ENCODE data around the gene TMEM144. TPM values are rescaled to one million over a fixed set of nuclear protein-coding genes. Genes with fewer than 3 reads are reported as not detected.

TMEM144 gene
- total RNA-seq, 1 donor from 2014 or later: 7.1 TPM

DNA sequence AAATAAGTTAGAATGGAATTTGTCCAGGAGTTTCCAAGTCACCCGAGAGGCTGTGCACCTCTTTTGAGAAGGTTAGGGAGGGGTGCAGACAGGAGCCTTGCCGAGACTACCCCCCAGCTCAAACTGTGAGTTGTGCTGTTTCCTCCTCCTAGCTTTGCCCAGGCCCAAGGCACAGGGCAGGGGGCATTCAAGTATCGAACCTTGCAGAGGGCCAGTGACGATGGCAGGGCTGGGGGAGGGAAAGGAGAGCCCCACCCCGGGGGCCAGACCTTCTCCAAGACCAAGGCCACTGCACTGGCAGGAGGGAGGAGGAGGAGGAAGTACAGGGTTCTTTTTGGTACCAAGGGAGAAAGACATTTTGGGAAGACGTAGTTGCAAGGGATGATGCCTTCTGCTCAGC lies 80.6 kb downstream of the TMEM144 start:
- Mint-ChIP-seq H3K27me3 (no peaks in the 10 kb centered on the region), H3K4me3 (no peak overlapping the region), H3K9me3 (peaks cover 11% of the 10 kb centered on the region), H3K36me3 (no peaks in the 10 kb centered on the region), H3K27ac (no peak overlapping the region), H3K4me1 (ENCODE audit: unreplicated experiment) (no peaks in the 10 kb centered on the region)
- no peak for TF ChIP-seq CTCF (conservative IDR thresholded peaks at IDR 0.05)
- DNase-seq (ENCODE audit: extremely low spot score, unreplicated experiment): no peak

DNA sequence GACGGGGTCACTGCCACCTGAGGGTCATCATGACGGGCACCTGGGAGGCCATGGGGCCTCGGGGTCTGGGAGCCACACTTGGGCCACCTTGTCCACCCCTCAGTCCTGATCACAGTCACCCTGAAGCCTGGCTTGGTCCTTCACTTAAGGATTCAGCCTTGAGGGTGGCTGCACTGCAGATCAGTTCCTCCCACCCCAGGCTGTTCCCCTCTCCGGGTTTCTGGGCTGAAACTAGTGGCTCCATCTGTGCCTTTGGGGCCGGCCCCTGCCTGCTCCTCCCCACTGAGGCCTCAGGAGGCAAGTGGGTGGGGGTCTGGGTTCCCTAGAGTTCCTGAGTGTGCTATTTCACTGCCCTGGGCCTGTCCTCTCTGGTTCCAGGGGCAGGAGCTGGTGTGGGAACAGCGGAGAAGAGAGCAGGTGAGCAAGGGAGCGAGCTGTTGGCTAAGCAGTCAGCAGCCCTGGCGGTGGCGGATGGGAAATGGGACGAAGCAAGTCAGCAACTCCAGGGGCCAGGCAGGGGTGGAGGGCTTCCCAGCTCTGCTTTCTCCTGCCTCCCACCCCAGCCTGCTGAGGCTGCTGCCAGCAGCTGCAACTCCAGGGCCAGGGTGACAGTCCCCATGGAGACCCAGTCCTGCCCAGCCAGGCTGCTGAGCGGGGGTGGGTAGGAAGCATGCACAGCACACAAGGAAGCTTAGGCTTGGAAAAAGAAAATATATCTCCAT lies 81.2 kb downstream of the TMEM144 start:
- no peak for DNase-seq (ENCODE audit: extremely low spot score, unreplicated experiment)
- peaks cover 11% of the 10 kb centered on the region for H3K9me3 Mint-ChIP-seq
- H3K4me1 Mint-ChIP-seq (ENCODE audit: unreplicated experiment): no peaks in the 10 kb centered on the region
- H3K27ac Mint-ChIP-seq: no peak overlapping the region
- no peak for TF ChIP-seq CTCF (conservative IDR thresholded peaks at IDR 0.05)
- H3K4me3 Mint-ChIP-seq: no peak overlapping the region
- H3K27me3 Mint-ChIP-seq: no peaks in the 10 kb centered on the region
- H3K36me3 Mint-ChIP-seq: no peaks in the 10 kb centered on the region

GRCh38 chr4:158292156-158292555 lies 81.9 kb downstream of the TMEM144 start:
- peaks cover 11% of the 10 kb centered on the region for H3K9me3 Mint-ChIP-seq
- H3K4me1 Mint-ChIP-seq (ENCODE audit: unreplicated experiment): no peaks in the 10 kb centered on the region
- TF ChIP-seq CTCF (conservative IDR thresholded peaks at IDR 0.05): no peak
- no peak overlapping the region for H3K4me3 Mint-ChIP-seq
- H3K27me3 Mint-ChIP-seq: no peaks in the 10 kb centered on the region
- DNase-seq (ENCODE audit: extremely low spot score, unreplicated experiment): no peak
- no peaks in the 10 kb centered on the region for H3K36me3 Mint-ChIP-seq
- no peak overlapping the region for H3K27ac Mint-ChIP-seq

DNA sequence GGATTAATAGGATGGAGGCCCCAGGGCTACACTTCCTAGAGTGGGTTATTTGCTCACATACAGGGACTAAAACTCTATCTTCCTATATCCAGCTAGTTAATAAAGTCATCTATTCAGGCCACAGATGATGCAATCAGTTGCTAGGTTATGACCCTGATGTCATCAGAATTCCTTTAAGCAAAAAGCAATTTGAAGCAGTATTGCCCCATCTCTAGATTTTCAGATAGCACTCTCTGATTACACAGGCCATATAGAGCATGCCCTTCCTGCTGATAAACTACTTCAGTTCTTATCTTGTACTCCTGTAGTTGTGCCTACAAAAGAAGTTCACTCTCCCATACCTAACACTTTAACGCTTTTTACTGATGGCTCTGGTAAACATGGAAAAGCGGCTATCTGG lies 84.8 kb downstream of the TMEM144 start:
- no peak overlapping the region for H3K27ac Mint-ChIP-seq
- H3K27me3 Mint-ChIP-seq: no peaks in the 10 kb centered on the region
- DNase-seq (ENCODE audit: extremely low spot score, unreplicated experiment): no peak
- H3K4me3 Mint-ChIP-seq: no peak overlapping the region
- no peak for TF ChIP-seq CTCF (conservative IDR thresholded peaks at IDR 0.05)
- peaks cover 16% of the 10 kb centered on the region for H3K9me3 Mint-ChIP-seq
- peaks cover 4% of the 10 kb centered on the region for H3K36me3 Mint-ChIP-seq
- peaks cover 4% of the 10 kb centered on the region for H3K4me1 Mint-ChIP-seq (ENCODE audit: unreplicated experiment)

GRCh38 chr4:158297866-158298265 lies 87.6 kb downstream of the TMEM144 start:
- no peak overlapping the region for H3K27ac Mint-ChIP-seq
- H3K36me3 Mint-ChIP-seq: peaks cover 4% of the 10 kb centered on the region
- H3K27me3 Mint-ChIP-seq: no peaks in the 10 kb centered on the region

More at GRCh38 chr4:158297866-158298265, 87.6 kb downstream of the TMEM144 start:
- peaks cover 4% of the 10 kb centered on the region for H3K4me1 Mint-ChIP-seq (ENCODE audit: unreplicated experiment)
- no peak for DNase-seq (ENCODE audit: extremely low spot score, unreplicated experiment)
- TF ChIP-seq CTCF (conservative IDR thresholded peaks at IDR 0.05): no peak
- no peak overlapping the region for H3K4me3 Mint-ChIP-seq
- H3K9me3 Mint-ChIP-seq: peaks cover 11% of the 10 kb centered on the region
